ENCODE results near the gene OR2T1. TPM values are rescaled to one million over a fixed set of nuclear protein-coding genes. Genes with fewer than 3 reads are reported as not detected.
"Not testable (repeated sequence)": the region's sequence is repeated elsewhere in the genome, so short reads cannot be mapped to it uniquely, and the experiment has no call there.

The OR2T1 gene
- polyA plus RNA-seq, 4 donors = not detected

- not testable (repeated sequence) for H3K27me3 ChIP-seq (ENCODE audit: control insufficient read depth in 3 of 3, insufficient read depth in 3 of 3, low read length in 3 of 3); DNase-seq; H3K36me3 ChIP-seq (ENCODE audit: control insufficient read depth in 3 of 3, insufficient read depth in 2 of 3, low read depth in 1 of 3, low read length in 3 of 3); H3K4me3 ChIP-seq (ENCODE audit: low read depth in 1 of 3, low read length in 3 of 3); H3K27ac ChIP-seq (ENCODE audit: low read depth in 1 of 3, low read length in 2 of 3); H3K4me1 ChIP-seq (ENCODE audit: control insufficient read depth in 3 of 3, insufficient read depth in 2 of 3, low read depth in 1 of 3, low read length in 2 of 3); FAIRE-seq; H3K9me3 ChIP-seq (ENCODE audit: control insufficient read depth in 2 of 2, insufficient read depth in 1 of 2, low read depth in 1 of 2, low read length in 1 of 2)
- no CpG with 5 or more reads among the region's 2 CpGs for WGBS, 3 donors
Measured at GRCh38 chr1:248456635-248457034, 53.8 kb downstream of the OR2T1 start.

Other genes starting within 250 kb of the OR2T1 start
- gene OR2M2, start 228.2 kb upstream of the OR2T1 start, polyA plus RNA-seq = not detected
- under 1 TPM in 1 of 4 donors, not detected in 3; under 0.01 TPM for gene OR2M3, start 205.8 kb upstream of the OR2T1 start, polyA plus RNA-seq
- gene OR2M4, start 171.6 kb upstream of the OR2T1 start, polyA plus RNA-seq = not detected
- not detected for gene OR2T33, start 125.1 kb upstream of the OR2T1 start, polyA plus RNA-seq
- gene OR2T12, start 99.6 kb upstream of the OR2T1 start, polyA plus RNA-seq = not detected
- not detected for gene OR2M7, start 78.5 kb upstream of the OR2T1 start, polyA plus RNA-seq
- not detected for gene OR14C36, start 54.3 kb upstream of the OR2T1 start, polyA plus RNA-seq
- gene OR2T4, start 41.4 kb upstream of the OR2T1 start, polyA plus RNA-seq = not detected
- not detected for gene OR2T6, start 27.3 kb upstream of the OR2T1 start, polyA plus RNA-seq
- gene OR2T2, start 42.6 kb downstream of the OR2T1 start, polyA plus RNA-seq = not detected
- gene OR2T3, start 70.3 kb downstream of the OR2T1 start, polyA plus RNA-seq = not detected
- not detected for gene OR2T5, start 85.5 kb downstream of the OR2T1 start, polyA plus RNA-seq
- not detected for gene OR2G6, start 105.0 kb downstream of the OR2T1 start, polyA plus RNA-seq
- not detected for gene OR2T29, start 159.7 kb downstream of the OR2T1 start, polyA plus RNA-seq
- gene OR2T34, start 171.7 kb downstream of the OR2T1 start, polyA plus RNA-seq = not detected
- gene OR2T10, start 194.7 kb downstream of the OR2T1 start, polyA plus RNA-seq = not detected
- not detected for gene OR2T11, start 232.0 kb downstream of the OR2T1 start, polyA plus RNA-seq
- not detected for gene OR2T35, start 242.2 kb downstream of the OR2T1 start, polyA plus RNA-seq